Measurements from ENCODE around the gene RGS3.
A peak's percentile ranks its signal among the peaks of the same experiment; 100 is the strongest.

GRCh38 chr9:113529336-113530009 is 65.9 kb downstream of the RGS3 start:
- TF ChIP-seq CTCF (IDR thresholded peaks at IDR 0.05) = no peak
- peak; percentile 60; the same call in 1 of the 2 replicates for TF ChIP-seq GATA2 (CRISPR knock-in tag; IDR thresholded peaks at IDR 0.05)
- TF ChIP-seq EP300 (IDR thresholded peaks at IDR 0.05; ENCODE audit: borderline replicate concordance in 1 of 2, low read depth in 1 of 2, low read length in 1 of 2) = no peak
- TF ChIP-seq JUND (IDR thresholded peaks at IDR 0.05) = no peak
- no peak for TF ChIP-seq SIN3A (IDR thresholded peaks at IDR 0.05; ENCODE audit: borderline replicate concordance, low read depth, low read length)
- no peak for TF ChIP-seq RFX5 (IDR thresholded peaks at IDR 0.05; ENCODE audit: low read length)
- no peak for TF ChIP-seq EZH2phosphoT487 (IDR thresholded peaks at IDR 0.05; ENCODE audit: borderline replicate concordance, low read depth)
- TF ChIP-seq MEF2A (IDR thresholded peaks at IDR 0.05; ENCODE audit: borderline replicate concordance, low read depth) = no peak
